HEK293 (cell line): ENCODE measurements around the gene RPS6KA4.

Experiments used
- EGR2 ChIP-seq: fragments of 450-650 bp; formaldehyde crosslinking; IDR thresholded peaks from 2 replicates; pipeline ENCODE4 v1.5.1; 2016; ENCODE audit warnings: low read depth, missing biosample characterization, missing genetic modification characterization
- FEZF1 ChIP-seq: fragments of 450-650 bp; formaldehyde crosslinking; IDR thresholded peaks from 2 replicates; pipeline ENCODE4 v1.5.1; 2016; ENCODE audit warnings: missing biosample characterization, missing genetic modification characterization
- GLIS1 ChIP-seq: fragments of 450-650 bp; formaldehyde crosslinking; IDR thresholded peaks from 2 replicates; pipeline ENCODE4 v1.5.1; 2016; ENCODE audit warnings: missing biosample characterization, missing genetic modification characterization
- KLF16 ChIP-seq: fragments of 450-650 bp; formaldehyde crosslinking; IDR thresholded peaks from 2 replicates; pipeline ENCODE4 v1.5.1; 2017; ENCODE audit warnings: missing biosample characterization, missing genetic modification characterization
- KLF9 ChIP-seq: fragments of 450-650 bp; formaldehyde crosslinking; IDR thresholded peaks from 2 replicates; pipeline ENCODE4 v1.5.1; 2016; ENCODE audit warnings: missing biosample characterization, missing genetic modification characterization, low read depth
- MEIS1 ChIP-seq: sonication (generic); formaldehyde crosslinking; IDR thresholded peaks from 2 replicates; pipeline ENCODE4 v1.8.1; 2022; ENCODE audit warnings: missing genetic modification reagents, mild to moderate bottlenecking, borderline replicate concordance
- MZF1 ChIP-seq: fragments of 450-650 bp; formaldehyde crosslinking; IDR thresholded peaks from 2 replicates; pipeline ENCODE4 v1.5.1; 2017; ENCODE audit warnings: missing biosample characterization, missing genetic modification characterization, borderline replicate concordance
- SP2 ChIP-seq: fragments of 450-650 bp; formaldehyde crosslinking; IDR thresholded peaks from 2 replicates; pipeline ENCODE4 v1.5.1; 2016; ENCODE audit warnings: missing biosample characterization, missing genetic modification characterization
- SP7 ChIP-seq: fragments of 450-650 bp; formaldehyde crosslinking; IDR thresholded peaks from 2 replicates; pipeline ENCODE4 v1.5.1; 2016; ENCODE audit warnings: missing biosample characterization, missing genetic modification characterization
- TSHZ1 ChIP-seq: fragments of 450-650 bp; formaldehyde crosslinking; IDR thresholded peaks from 2 replicates; pipeline ENCODE4 v1.5.1; 2016; ENCODE audit warnings: missing biosample characterization, missing genetic modification characterization, borderline replicate concordance
- WT1 ChIP-seq: fragments of 450-650 bp; formaldehyde crosslinking; IDR thresholded peaks from 2 replicates; pipeline ENCODE4 v1.5.1; 2016; ENCODE audit warnings: missing biosample characterization, missing genetic modification characterization
- ZBTB11 ChIP-seq: fragments of 450-650 bp; formaldehyde crosslinking; conservative IDR thresholded peaks from 2 replicates; pipeline ENCODE4 v1.5.1; 2016; ENCODE audit warnings: low read depth, missing biosample characterization, missing genetic modification characterization
- ZNF133 ChIP-seq: fragments of 450-650 bp; formaldehyde crosslinking; IDR thresholded peaks from 2 replicates; pipeline ENCODE4 v1.5.1; 2016; ENCODE audit warnings: missing biosample characterization, missing genetic modification characterization
- ZNF18 ChIP-seq: fragments of 450-650 bp; formaldehyde crosslinking; IDR thresholded peaks from 2 replicates; pipeline ENCODE4 v1.5.1; 2016; ENCODE audit warnings: missing biosample characterization, missing genetic modification characterization
- ZNF202 ChIP-seq: fragments of 450-650 bp; formaldehyde crosslinking; IDR thresholded peaks from 2 replicates; pipeline ENCODE4 v1.5.1; 2016; ENCODE audit warnings: missing biosample characterization, missing genetic modification characterization, borderline replicate concordance
- ZNF292 ChIP-seq: fragments of 450-650 bp; formaldehyde crosslinking; IDR thresholded peaks from 2 replicates; pipeline ENCODE4 v1.5.1; 2016; ENCODE audit warnings: low read depth, missing biosample characterization, missing genetic modification characterization, borderline replicate concordance
- ZNF341 ChIP-seq: fragments of 450-650 bp; formaldehyde crosslinking; IDR thresholded peaks from 2 replicates; pipeline ENCODE4; 2016; ENCODE audit warnings: low read depth, missing biosample characterization, missing genetic modification characterization
- ZNF416 ChIP-seq: fragments of 450-650 bp; formaldehyde crosslinking; IDR thresholded peaks from 2 replicates; pipeline ENCODE4 v1.5.1; 2016; ENCODE audit warnings: missing biosample characterization, missing genetic modification characterization
- ZNF449 ChIP-seq: fragments of 450-650 bp; formaldehyde crosslinking; IDR thresholded peaks from 2 replicates; pipeline ENCODE4 v1.5.1; 2017; ENCODE audit warnings: missing biosample characterization, mild to moderate bottlenecking, missing genetic modification characterization, moderate library complexity
- ZNF48 ChIP-seq: fragments of 450-650 bp; formaldehyde crosslinking; IDR thresholded peaks from 2 replicates; pipeline ENCODE4 v1.5.1; 2016; ENCODE audit warnings: missing biosample characterization, missing genetic modification characterization
- ZNF510 ChIP-seq: fragments of 450-650 bp; formaldehyde crosslinking; IDR thresholded peaks from 2 replicates; pipeline ENCODE4 v1.5.1; 2018; ENCODE audit warnings: mild to moderate bottlenecking, missing genetic modification characterization, missing biosample characterization; ENCODE audit not compliant: insufficient replicate concordance
- ZNF514 ChIP-seq: fragments of 450-650 bp; formaldehyde crosslinking; IDR thresholded peaks from 2 replicates; pipeline ENCODE4 v1.5.1; 2016; ENCODE audit warnings: missing biosample characterization, missing genetic modification characterization
- ZNF629 ChIP-seq: fragments of 450-650 bp; formaldehyde crosslinking; IDR thresholded peaks from 2 replicates; pipeline ENCODE4 v1.5.1; 2017; ENCODE audit warnings: missing biosample characterization, missing genetic modification characterization
- ZNF747 ChIP-seq: fragments of 450-650 bp; formaldehyde crosslinking; IDR thresholded peaks from 2 replicates; pipeline ENCODE4 v1.5.1; 2016; ENCODE audit warnings: missing biosample characterization, missing genetic modification characterization
- ZNF785 ChIP-seq: fragments of 450-650 bp; formaldehyde crosslinking; IDR thresholded peaks from 2 replicates; pipeline ENCODE4 v1.5.1; 2016; ENCODE audit warnings: missing biosample characterization, missing genetic modification characterization
- ZNF843 ChIP-seq: fragments of 450-650 bp; formaldehyde crosslinking; IDR thresholded peaks from 2 replicates; pipeline ENCODE4 v1.5.1; 2016; ENCODE audit warnings: missing biosample characterization, missing genetic modification characterization
- ZSCAN16 ChIP-seq: fragments of 450-650 bp; formaldehyde crosslinking; IDR thresholded peaks from 2 replicates; pipeline ENCODE4 v1.5.1; 2016; ENCODE audit warnings: missing biosample characterization, missing genetic modification characterization
- ZSCAN30 ChIP-seq: fragments of 450-650 bp; IDR thresholded peaks from 2 replicates; pipeline ENCODE4 v1.5.1; 2018; ENCODE audit warnings: missing biosample characterization, mild to moderate bottlenecking, missing genetic modification characterization, moderate library complexity

Gene RPS6KA4

GRCh38 chr11:64357904-64358535, 942 bp upstream of the RPS6KA4 start (continued):
- TF ChIP-seq ZNF292 (no peak), SP7 (tag by site-specific recombination) (no peak), ZSCAN16 (tag by site-specific recombination) (no peak), ZNF133 (tag by site-specific recombination) (no peak), TSHZ1 (tag by site-specific recombination) (no peak), WT1 (tag by site-specific recombination) (no peak), ZNF18 (no peak), ZNF514 (tag by site-specific recombination) (no peak), GLIS1 (tag by site-specific recombination) (peak; percentile 41), MEIS1 (CRISPR knock-in tag) (no peak), ZNF629 (tag by site-specific recombination) (no peak), ZNF48 (tag by site-specific recombination) (no peak), ZNF341 (peak; percentile 63; the same call in 1 of the 2 replicates), ZBTB11 (tag by site-specific recombination) (no peak), KLF9 (tag by site-specific recombination) (no peak), ZNF747 (no peak), KLF16 (tag by site-specific recombination) (no peak), ZNF416 (tag by site-specific recombination) (no peak), ZNF202 (no peak), SP2 (tag by site-specific recombination) (peak; percentile 24; the same call in 1 of the 2 replicates), EGR2 (tag by site-specific recombination) (no peak), ZNF785 (tag by site-specific recombination) (no peak), ZNF510 (tag by site-specific recombination) (no peak), FEZF1 (tag by site-specific recombination) (no peak), ZNF843 (tag by site-specific recombination) (no peak), ZNF449 (tag by site-specific recombination) (no peak), MZF1 (tag by site-specific recombination) (no peak), ZSCAN30 (no peak)
